Aorta (tissue), 5 donors: ENCODE data around the gene MEAK7. TPM values are rescaled to one million over a fixed set of nuclear protein-coding genes. Genes with fewer than 3 reads are reported as not detected.

Experiments
- ATAC-seq: fragments of 200-7000 bp; cut with Tn5 transposase; one replicate; pipeline ENCODE4 v1.9.1; 2022; ENCODE audit warnings: moderate library complexity; ENCODE audit not compliant: low FRiP score
- DNase-seq, 2 donors: peaks; one replicate each; pipeline ENCODE4 v3.0.0-alpha.2; 2020
- H3K27ac ChIP-seq, 2 donors: one replicate each; pipeline ENCODE4 v1.5.1; 2013; ENCODE audit warnings: low read length in 2 of 2, mild to moderate bottlenecking in 2 of 2, moderate library complexity in 2 of 2, control low read depth in 1 of 2, inconsistent platforms in 1 of 2, low read depth in 1 of 2
- H3K27me3 ChIP-seq, 2 donors: one replicate each; pipeline ENCODE4 v1.6.1; 2013; ENCODE audit warnings: control low read depth in 1 of 2, low read length in 1 of 2, mild to moderate bottlenecking in 1 of 2, moderate library complexity in 1 of 2; ENCODE audit not compliant: insufficient read depth in 2 of 2, control insufficient read depth in 1 of 2
- H3K36me3 ChIP-seq, 2 donors: one replicate each; pipeline ENCODE4 v1.6.1; 2013; ENCODE audit warnings: control low read depth in 1 of 2, low read length in 1 of 2, mild to moderate bottlenecking in 1 of 2; ENCODE audit not compliant: insufficient read depth in 2 of 2, control insufficient read depth in 1 of 2
- H3K4me1 ChIP-seq, 2 donors: one replicate each; pipeline ENCODE4 v1.6.1; 2013; ENCODE audit warnings: low read length in 2 of 2, control low read depth in 1 of 2, mild to moderate bottlenecking in 1 of 2, moderate library complexity in 1 of 2; ENCODE audit not compliant: insufficient read depth in 2 of 2, control insufficient read depth in 1 of 2
- H3K4me3 ChIP-seq, 2 donors: one replicate each; pipeline ENCODE4 v1.5.1; 2013; ENCODE audit warnings: low read length in 2 of 2, control low read depth in 1 of 2, mild to moderate bottlenecking in 1 of 2
- H3K9me3 ChIP-seq: one replicate; pipeline ENCODE4 v1.6.1; 2013; ENCODE audit warnings: mild to moderate bottlenecking, low read length; ENCODE audit not compliant: control insufficient read depth
- WGBS, 2 donors: extraction: QIAGEN DNeasy Blood & Tissue Kit; methylation state at CpG; one replicate each; pipeline ENCODE4 v1.1.7; 2013; 5-methylcytosine and 5-hydroxymethylcytosine counted together
- intact Hi-C, 2 donors: fragments of 100-400 bp; cut with DNase I; formaldehyde crosslinking; loops; one replicate each; pipeline versions ENCODE4 v1.14.2 to v1.15.0; 2022
- polyA plus RNA-seq, 2 donors: library from polyadenylated mRNA; stranded (reverse); fragments of 200-250 nt; gene quantifications; one replicate each; pipeline ENCODE4 v1.2.3, GENCODE V29; 2013
- total RNA-seq, 2 donors: library from RNA; stranded (reverse); fragmentation: NEBNext Ultra II Directional; extraction: Animal tissue kit (Norgen Biotek cat#: 25700); gene quantifications; one replicate each; pipeline ENCODE4 v1.2.1, GENCODE V29; 2021
- donor health status: healthy with polysubstance abuse.
- donor health status: Bipolar disorder and iron deficiency.
- donor health status: DM: no; HTN: no; CAD: no.
- donor health status: DM: no; HTN: no; CAD: no.
- donor health status: DM: yes; HTN: yes; CAD: no.

Gene MEAK7
- total and polyA plus RNA-seq, 4 donors = 3.4 to 23.9 (median 11.6) TPM

DNA sequence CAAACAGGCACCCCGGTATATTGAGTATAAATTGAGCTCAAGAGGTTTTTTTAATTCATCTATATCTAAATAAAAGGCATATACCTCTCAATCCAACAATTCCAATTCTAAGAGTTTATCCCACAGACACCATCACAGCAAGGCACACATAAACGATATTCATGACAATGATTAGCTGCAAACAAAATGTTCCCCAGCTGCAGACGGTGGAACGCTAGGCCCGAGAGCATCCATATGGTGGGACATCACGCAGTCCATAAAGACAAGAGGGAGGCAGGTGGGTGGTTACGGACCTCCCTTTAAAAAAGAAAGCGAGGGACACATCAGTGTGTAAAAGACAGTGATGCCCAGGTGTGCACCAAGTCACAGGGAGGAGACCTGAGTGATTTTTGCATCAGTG lies 28.1 kb downstream of the MEAK7 start:
- ATAC-seq (no peak), DNase-seq (no peak)
- Histone ChIP-seq H3K36me3 (no peaks in the 10 kb centered on the region), H3K9me3 (no peaks in the 10 kb centered on the region), H3K4me3 (no peak overlapping the region), H3K27ac (no peak overlapping the region), H3K4me1 (no peaks in the 10 kb centered on the region), H3K27me3 (no peaks in the 10 kb centered on the region)
- intact Hi-C loops = no loop called here
- 97 to 98% methylated on average over 8 of the region's 8 CpGs for WGBS, 2 donors

DNA sequence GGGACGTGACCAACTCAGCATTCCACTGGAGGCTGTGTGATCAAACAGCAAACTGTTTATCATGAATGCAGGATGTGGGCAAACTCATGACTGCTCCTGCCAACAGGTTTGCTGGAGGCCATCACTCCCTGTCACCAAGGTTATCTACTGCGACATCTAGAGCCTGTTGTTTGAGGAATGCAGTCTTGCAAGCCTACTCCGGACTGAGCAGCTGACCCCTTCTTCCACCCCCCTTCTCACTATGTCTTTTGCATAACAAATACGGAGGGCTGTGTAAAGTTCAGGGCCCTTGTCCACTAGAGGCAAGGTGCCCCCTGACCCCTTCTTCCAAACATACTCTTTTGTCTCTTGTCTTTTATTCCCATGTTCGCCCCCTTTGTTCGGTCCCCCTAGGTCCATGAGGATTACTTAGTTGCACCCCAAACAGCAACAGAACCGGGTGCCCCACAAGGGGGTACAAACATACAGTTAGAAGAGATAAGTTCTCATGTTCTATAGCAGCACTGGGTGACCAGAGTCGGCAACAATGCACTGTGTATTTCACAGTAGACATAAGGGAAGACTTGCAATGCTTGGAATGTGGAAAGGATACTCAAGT lies 28.7 kb downstream of the MEAK7 start:
- no peak for ATAC-seq
- H3K4me1 ChIP-seq = no peaks in the 10 kb centered on the region
- no peaks in the 10 kb centered on the region for H3K36me3 ChIP-seq
- intact Hi-C loops = no loop called here
- no peaks in the 10 kb centered on the region for H3K27me3 ChIP-seq
- no peak overlapping the region for H3K4me3 ChIP-seq
- 85 to 88% methylated on average over 8 of the region's 8 CpGs for WGBS, 2 donors
- DNase-seq = peak in 1 of 2 donors; percentile 48
- no peak overlapping the region for H3K27ac ChIP-seq
- no peaks in the 10 kb centered on the region for H3K9me3 ChIP-seq

DNA sequence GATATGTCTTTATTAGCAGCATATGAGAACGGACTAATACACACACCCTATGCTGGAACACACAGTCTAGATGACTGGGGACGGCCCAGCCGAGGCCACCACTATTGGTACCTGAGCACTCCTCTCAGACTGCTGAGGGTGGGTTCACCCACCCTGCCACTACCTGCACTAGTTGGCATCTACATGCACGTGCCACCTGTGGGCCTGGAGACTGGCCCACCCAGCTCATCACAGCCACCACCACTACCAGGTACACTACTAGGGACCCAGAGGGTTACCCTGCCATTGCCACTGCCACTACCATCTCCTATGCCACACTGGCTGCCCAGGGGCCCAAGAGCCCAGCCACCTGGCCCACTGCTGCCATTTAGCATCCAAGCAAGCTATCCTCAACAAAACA lies 32.5 kb downstream of the MEAK7 start:
- Histone ChIP-seq H3K27me3 (no peaks in the 10 kb centered on the region), H3K4me1 (no peaks in the 10 kb centered on the region), H3K36me3 (peaks cover 2% of the 10 kb centered on the region in 2 donors), H3K4me3 (no peak overlapping the region), H3K9me3 (peaks cover 2% of the 10 kb centered on the region), H3K27ac (no peak overlapping the region)
- peak in 1 of 2 donors; percentile 57 for DNase-seq
- no peak for ATAC-seq
- intact Hi-C loops = no loop called here
- WGBS, 2 donors = 84 to 95% methylated on average over 4 of the region's 4 CpGs

DNA sequence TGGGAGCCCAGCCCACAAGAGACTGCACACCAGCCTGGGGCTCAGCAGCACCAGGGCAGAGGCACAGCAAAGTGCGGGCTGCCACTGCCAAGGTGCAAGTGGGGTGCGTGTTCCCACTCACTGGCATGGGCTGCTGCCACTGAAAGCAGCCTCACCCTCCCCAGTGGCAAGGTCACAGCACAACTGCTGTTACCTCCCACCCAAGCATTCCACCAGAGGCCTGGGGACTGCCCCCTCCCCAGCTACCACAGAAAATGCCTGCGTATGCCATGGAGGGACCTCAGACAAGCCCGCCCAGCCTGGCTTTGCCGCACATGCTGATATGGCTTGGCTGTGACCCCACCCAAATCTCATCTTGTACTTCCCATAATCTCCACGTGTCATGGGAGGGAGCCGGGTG lies 33.1 kb downstream of the MEAK7 start:
- WGBS, 2 donors = 95 to 97% methylated on average over 7 of the region's 7 CpGs

DNA sequence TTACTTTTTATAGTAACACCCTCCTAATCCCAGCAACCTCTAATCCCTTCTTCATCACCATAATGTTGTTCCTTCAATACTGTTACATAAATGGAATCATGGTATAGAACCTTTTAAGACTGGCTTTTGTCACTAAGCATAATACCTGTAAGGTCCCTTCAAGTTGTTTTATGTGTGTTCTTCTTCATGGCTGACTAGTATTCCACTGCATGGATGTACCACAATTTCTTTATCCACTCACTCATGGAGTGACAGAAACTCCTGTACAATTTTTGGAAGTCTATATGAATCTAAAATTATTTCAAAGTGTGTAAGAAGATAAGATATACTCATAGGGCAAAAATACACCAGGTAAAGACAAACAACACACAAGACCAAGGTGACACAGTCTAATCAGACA lies 36.8 kb downstream of the MEAK7 start:
- peaks cover 2% of the 10 kb centered on the region for H3K9me3 ChIP-seq
- intact Hi-C loops = no loop called here
- H3K36me3 ChIP-seq = peaks cover 2% of the 10 kb centered on the region in 2 donors
- no peaks in the 10 kb centered on the region for H3K27me3 ChIP-seq
- DNase-seq (no peak), ATAC-seq (no peak)
- H3K27ac ChIP-seq = no peak overlapping the region
- H3K4me3 ChIP-seq = no peak overlapping the region
- no peaks in the 10 kb centered on the region for H3K4me1 ChIP-seq

More for the DNA sequence above, 33.1 kb downstream of the MEAK7 start:
- Histone ChIP-seq H3K27me3 (no peaks in the 10 kb centered on the region), H3K9me3 (peaks cover 2% of the 10 kb centered on the region), H3K36me3 (peaks cover 2% of the 10 kb centered on the region in 2 donors), H3K27ac (no peak overlapping the region), H3K4me3 (no peak overlapping the region), H3K4me1 (no peaks in the 10 kb centered on the region)
- intact Hi-C loops = no loop called here
- DNase-seq (peak in 1 of 2 donors; percentile 55), ATAC-seq (no peak)

GRCh38 chr16:84467256-84467655 lies 37.2 kb downstream of the MEAK7 start:
- no peak overlapping the region for H3K27ac ChIP-seq
- 95 to 96% methylated on average over 1 of the region's 1 CpG for WGBS, 2 donors
- intact Hi-C loops = no loop called here
- ATAC-seq = no peak
- no peaks in the 10 kb centered on the region for H3K27me3 ChIP-seq
- H3K4me3 ChIP-seq = no peak overlapping the region
- peaks cover 2% of the 10 kb centered on the region in 2 donors for H3K36me3 ChIP-seq
- no peaks in the 10 kb centered on the region for H3K4me1 ChIP-seq
- H3K9me3 ChIP-seq = peaks cover 2% of the 10 kb centered on the region
- no peak for DNase-seq

- Histone ChIP-seq H3K36me3 (peaks cover 2% of the 10 kb centered on the region in 2 donors), H3K4me3 (no peak overlapping the region), H3K9me3 (peaks cover 2% of the 10 kb centered on the region), H3K27me3 (no peaks in the 10 kb centered on the region), H3K4me1 (no peaks in the 10 kb centered on the region), H3K27ac (no peak overlapping the region)
- intact Hi-C loops = no loop called here
- DNase-seq (no peak), ATAC-seq (no peak)
- WGBS, 2 donors = 48 to 99% methylated on average over 4 of the region's 4 CpGs
Measured at GRCh38 chr16:84466692-84467091, 37.8 kb downstream of the MEAK7 start.

GRCh38 chr16:84465154-84465553 lies 39.3 kb downstream of the MEAK7 start:
- H3K27me3 ChIP-seq = no peaks in the 10 kb centered on the region
- peak in 1 of 2 donors; percentile 48 for DNase-seq
- no peaks in the 10 kb centered on the region for H3K4me1 ChIP-seq
- H3K27ac ChIP-seq = no peak overlapping the region
- H3K4me3 ChIP-seq = no peak overlapping the region
- intact Hi-C loops = no loop called here
- 81 to 88% methylated on average over 6 of the region's 6 CpGs for WGBS, 2 donors
- no peak for ATAC-seq
- peaks cover 2% of the 10 kb centered on the region in 2 donors for H3K36me3 ChIP-seq
- peaks cover 2% of the 10 kb centered on the region for H3K9me3 ChIP-seq

DNA sequence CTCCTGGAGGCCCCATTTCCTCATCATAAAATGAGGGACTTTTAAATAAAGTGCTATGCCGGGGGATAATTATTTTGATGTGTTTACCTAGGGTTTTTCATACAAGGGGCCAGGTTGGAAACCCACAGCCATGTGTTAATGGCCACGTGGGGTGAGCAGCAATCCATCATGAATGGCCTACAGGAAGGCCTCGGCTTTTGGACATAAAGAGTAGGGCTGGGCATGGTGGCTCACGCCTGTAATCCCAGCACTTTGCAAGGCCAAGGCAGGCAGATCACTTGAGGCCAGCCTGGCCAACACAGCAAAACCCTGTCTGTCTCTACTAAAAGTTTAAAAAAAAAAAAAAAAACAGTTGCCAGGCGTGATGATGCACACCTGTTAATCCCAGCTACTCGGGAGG lies 40.3 kb downstream of the MEAK7 start:
- no peaks in the 10 kb centered on the region for H3K4me1 ChIP-seq
- 69% methylated on average over 6 of the region's 6 CpGs for WGBS, 2 donors
- H3K27ac ChIP-seq = no peak overlapping the region
- peaks cover 2% of the 10 kb centered on the region for H3K9me3 ChIP-seq
- H3K36me3 ChIP-seq = peaks cover 2% of the 10 kb centered on the region in 2 donors
- no peak overlapping the region for H3K4me3 ChIP-seq
- H3K27me3 ChIP-seq = no peaks in the 10 kb centered on the region
- DNase-seq (peak in 1 of 2 donors; percentile 19), ATAC-seq (no peak)
- intact Hi-C loops = no loop called here
